GM12878 (cell line): ENCODE results near the gene APLP1. TPM values are rescaled to one million over a fixed set of nuclear protein-coding genes. Genes with fewer than 3 reads are reported as not detected.

Experiments used
- ATAC-seq: fragments of 200-7000 bp; cut with Tn5 transposase; 3 replicates; pipeline ENCODE4 v1.9.1; 2020; ENCODE audit warnings: mild to moderate bottlenecking, moderate library complexity
- BruUV-seq: library from RNA; stranded (reverse); fragments of 400-500 nt; replicated peaks from 2 replicates; lab custom pipeline; 2021; lab: Mats Ljungman, UMichigan
- CTCF ChIA-PET: fragments of 300-600 bp; sonication (Branson Sonifier 250); formaldehyde crosslinking; extraction: SDS; loops from one replicate; lab custom pipeline; 2021; ENCODE audit warnings: inconsistent platforms; lab: Yijun Ruan, JAX
- POLR2A ChIA-PET: fragments of 350-600 bp; formaldehyde crosslinking; extraction: SDS; loops from one replicate; lab custom pipeline; 2021; ENCODE audit warnings: inconsistent platforms; lab: Charles Lee
- RAD21 ChIA-PET: fragments of 300-600 bp; sonication (Branson Sonifier 250); formaldehyde crosslinking; loops from one replicate; lab custom pipeline; 2023; ENCODE audit warnings: antibody characterized with exemption; ENCODE audit not compliant: unreplicated experiment; lab: Charles Lee
- SMC1A ChIA-PET: fragments of 300-600 bp; sonication (Branson Sonifier 250); formaldehyde crosslinking; loops from one replicate; lab custom pipeline; 2023; ENCODE audit not compliant: unreplicated experiment, uncharacterized antibody; lab: Charles Lee
- DNase-seq: peaks from one replicate; pipeline ENCODE4 v3.0.0-alpha.2; 2011; ENCODE audit warnings: low read depth, low spot score
- FAIRE-seq: peaks from 3 replicates; lab custom pipeline; 2011; peaks lifted over from hg19 to GRCh38; lab: Jason Lieb, UNC
- H2AFZ ChIP-seq: 2 replicates; pipeline ENCODE4 v1.6.0; 2011; ENCODE audit warnings: low read depth, low read length, control low read depth; ENCODE audit not compliant: control insufficient read depth
- H3K27ac ChIP-seq: 2 replicates; pipeline ENCODE4 v1.5.1; 2011; ENCODE audit warnings: control low read depth; ENCODE audit not compliant: control insufficient read depth, insufficient read depth
- H3K27me3 ChIP-seq, 2 experiments: replicated peaks in 1 of 2; 2 replicates each; pipeline versions ENCODE4 v1.6.0 to v1.6.1; 2011; ENCODE audit warnings: low read length in 1 of 2; ENCODE audit not compliant: control insufficient read depth in 2 of 2, insufficient read depth in 2 of 2
- H3K36me3 ChIP-seq, 2 experiments: 2 replicates each; pipeline ENCODE4 v1.5.1; 2011; ENCODE audit warnings: low read length in 1 of 2; ENCODE audit not compliant: control insufficient read depth in 2 of 2, insufficient read depth in 2 of 2
- H3K4me1 ChIP-seq: 2 replicates; pipeline ENCODE4 v1.6.1; 2011; ENCODE audit warnings: mild to moderate bottlenecking, low read length, moderate library complexity, mixed read lengths; ENCODE audit not compliant: control insufficient read depth, insufficient read depth
- H3K4me2 ChIP-seq: 2 replicates; pipeline ENCODE4 v1.6.0; 2011; ENCODE audit warnings: control low read depth; ENCODE audit not compliant: control insufficient read depth, insufficient read depth
- H3K4me3 ChIP-seq: fragments of 200-600 bp; sonication (generic); 2 replicates; pipeline ENCODE4 v1.5.1; 2016
- H3K79me2 ChIP-seq: 2 replicates; pipeline ENCODE4 v1.6.0; 2011; ENCODE audit warnings: low read length; ENCODE audit not compliant: control insufficient read depth, insufficient read depth
- H3K9ac ChIP-seq: 2 replicates; pipeline ENCODE4 v1.8.0; 2011; ENCODE audit warnings: low read length, control low read depth, mixed read lengths; ENCODE audit not compliant: control insufficient read depth, insufficient read depth
- H3K9me3 ChIP-seq: replicated peaks from 3 replicates; pipeline ENCODE4 v1.5.1; 2011; ENCODE audit warnings: mild to moderate bottlenecking, low read length; ENCODE audit not compliant: control insufficient read depth, insufficient read depth
- H4K20me1 ChIP-seq: 2 replicates; pipeline ENCODE4 v1.6.0; 2011; ENCODE audit not compliant: control insufficient read depth, insufficient read depth
- BRCA1 ChIP-seq: IDR thresholded peaks from 2 replicates; pipeline ENCODE4 v1.6.1; 2011; ENCODE audit warnings: low read depth, low read length, improper control_type of control experiment
- ESRRA ChIP-seq: IDR thresholded peaks from 2 replicates; pipeline ENCODE4 v1.6.1; 2012; ENCODE audit warnings: mild to moderate bottlenecking, low read length, improper control_type of control experiment
- EZH2 ChIP-seq: IDR thresholded peaks from 2 replicates; pipeline ENCODE4 v1.6.1; 2012; ENCODE audit warnings: low read depth, mild to moderate bottlenecking, control low read depth, inconsistent platforms, low read length, borderline replicate concordance; ENCODE audit not compliant: control insufficient read depth
- HDAC2 ChIP-seq: fragments of 200-600 bp; sonication (generic); IDR thresholded peaks from 2 replicates; pipeline ENCODE4 v1.6.1; 2017
- KDM1A ChIP-seq: fragments of 200-600 bp; sonication (generic); IDR thresholded peaks from 2 replicates; pipeline ENCODE4 v1.6.1; 2016; ENCODE audit warnings: borderline replicate concordance
- RFX5 ChIP-seq: IDR thresholded peaks from 2 replicates; pipeline ENCODE4 v1.6.1; 2011; ENCODE audit warnings: low read depth, low read length, improper control_type of control experiment
- SIX5 ChIP-seq: IDR thresholded peaks from 2 replicates; pipeline ENCODE4 v1.6.1; 2011; ENCODE audit warnings: mild to moderate bottlenecking, low read depth, low read length, moderate library complexity; ENCODE audit not compliant: severe bottlenecking
- WGBS: methylation state at CpG from one replicate; pipeline ENCODE4 v1.1.6; 2016; ENCODE audit warnings: low lambda C conversion rate; ENCODE audit not compliant: insufficient replicate concordance, insufficient coverage; ENCODE audit errors: missing lambda C conversion rate; 5-methylcytosine and 5-hydroxymethylcytosine counted together
- in situ Hi-C: fragments of 300-500 bp; cut with MboI; formaldehyde crosslinking; loops from 9 replicates; pipeline ENCODE4 v1.14.3; 2018; ENCODE audit warnings: mixed read lengths
- intact Hi-C: fragments of 100-400 bp; cut with micrococcal nuclease; formaldehyde crosslinking; loops from one replicate; pipeline ENCODE4 v1.14.2; 2022; ENCODE audit not compliant: unreplicated experiment
- polyA plus RNA-seq, 11 experiments: library from polyadenylated mRNA; depleted of rRNA in 4 of 11; unstranded in 6 of 11; stranded (reverse) in 5 of 11; fragments of >200 nt; fragmentation: Nextera tagmentation in 4 of 11; fragmentation: Illumina TruSeq in 1 of 11; extraction: Ambion mirVana in 4 of 11; extraction: Trizol in 1 of 11; gene quantifications; 1 replicate in 1 of 11; 2 replicates in 10 of 11; pipeline versions ENCODE4 v1.2.1 to v1.2.3, GENCODE V29; 2011 to 2016; ENCODE audit warnings: inconsistent platforms in 2 of 11, missing spikeins in 2 of 11, low read depth in 1 of 11
- total RNA-seq, 4 experiments: library from RNA; depleted of rRNA in 3 of 4; stranded (reverse); fragments of >200 nt in 3 of 4; fragmentation: Illumina TruSeq in 1 of 4; extraction: Trizol in 1 of 4; gene quantifications; 2 replicates each; pipeline versions ENCODE4 v1.2.1 to v1.2.3, GENCODE V29; 2013 to 2021
- TF ChIP-seq, protein P1 (sequence below): fragments of 450-650 bp; IDR thresholded peaks from 2 replicates; pipeline ENCODE4 v1.6.1; 2016; ENCODE audit warnings: mild to moderate bottlenecking
- TF ChIP-seq, protein P2 (sequence below): fragments of 450-650 bp; conservative IDR thresholded peaks from 2 replicates; pipeline ENCODE4 v1.6.1; 2017; ENCODE audit warnings: mild to moderate bottlenecking, moderate library complexity
- TF ChIP-seq, protein P3 (sequence below): IDR thresholded peaks from 2 replicates; pipeline ENCODE4 v1.6.1; 2011; ENCODE audit warnings: mild to moderate bottlenecking, low read depth, low read length, moderate library complexity; ENCODE audit not compliant: insufficient replicate concordance
- TF ChIP-seq, protein P4 (sequence below): fragments of 150-350 bp; IDR thresholded peaks from 2 replicates; pipeline ENCODE4 v1.6.1; 2014; ENCODE audit warnings: mild to moderate bottlenecking, low read depth, low read length

APLP1 gene
- total and polyA plus RNA-seq, 10 of the 15 experiments (the other 5 are each of a cell fraction or from before 2014, with no cell fraction given) = 0.07 to 2.2 (median 0.91) TPM; not detected in 1

DNA sequence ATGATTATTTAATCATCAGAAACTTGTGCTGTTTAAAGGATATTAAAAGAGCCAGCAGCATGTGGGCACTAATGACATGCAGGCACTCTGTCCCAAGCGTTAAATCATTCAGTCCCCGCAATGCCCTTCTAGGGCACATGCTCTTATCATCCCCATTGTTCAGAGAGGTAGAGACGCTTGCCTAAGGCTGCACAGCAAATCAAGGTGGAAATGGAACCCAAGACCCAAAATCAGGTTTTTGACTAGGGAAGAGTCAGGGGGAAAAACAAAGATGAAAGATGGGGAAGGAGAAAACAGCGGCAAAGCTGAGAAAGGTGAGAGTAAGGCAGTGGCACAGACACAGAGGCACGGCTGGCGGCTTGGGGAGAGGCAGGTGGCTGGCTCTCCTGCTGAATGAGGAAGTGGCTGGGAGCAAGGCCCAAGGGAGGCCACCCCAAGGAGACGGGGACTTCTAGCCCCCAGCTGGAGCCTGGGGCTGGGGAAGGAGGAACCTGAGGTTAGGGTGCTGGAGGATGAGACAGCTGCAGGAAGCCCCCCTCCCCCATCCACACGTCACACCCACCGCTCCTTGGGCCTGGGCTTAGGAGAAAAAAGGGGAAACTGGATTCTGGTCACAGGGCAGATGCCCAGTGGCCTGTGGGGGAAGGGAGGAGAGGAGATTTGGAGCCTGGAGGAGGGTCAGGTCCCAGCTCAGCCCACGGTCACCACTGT is 40.8 kb downstream of the APLP1 start:
- ChIA-PET SMC1A (interaction anchor here (0.6 to 1.5 kb wide), 4 partner anchors 8 to 71 kb away, joined by 3 to 4 read pairs (median 3); no protein-coding TSS in a partner anchor), CTCF (interaction anchor here (0.9 to 1.7 kb wide), 4 partner anchors 22 to 360 kb away, joined by 3 to 7 read pairs (median 4); partner anchors contain the start of gene ALKBH6), RAD21 (interaction anchor here (1.0 to 1.7 kb wide), 4 partner anchors 9 to 165 kb away, joined by 4 to 10 read pairs (median 5); partner anchors contain the start of gene NFKBID), POLR2A (interaction anchor here (0.7 to 1.3 kb wide), 4 partner anchors 9 to 26 kb away, joined by 3 to 6 read pairs (median 3); partner anchors contain the start of gene NFKBID)
- Histone ChIP-seq H3K9ac (peak overlapping the region; percentile 67), H3K27ac (peak overlapping the region; percentile 88), H3K4me2 (peak overlapping the region; percentile 84), H3K9me3 (no peaks in the 10 kb centered on the region), H3K27me3 (no peaks in the 10 kb centered on the region), H3K36me3 (no peaks in the 10 kb centered on the region), H3K4me3 (no peak overlapping the region), H4K20me1 (no peaks in the 10 kb centered on the region), H3K79me2 (no peaks in the 10 kb centered on the region), H2AFZ (peak overlapping the region; percentile 89), H3K4me1 (peaks cover 55% of the 10 kb centered on the region)
- FAIRE-seq (no peak), ATAC-seq (peak; percentile 78), DNase-seq (no peak)
- intact Hi-C loops (no loop called here), in situ Hi-C loops (loop anchor here (10.0 kb wide), 1 partner anchor 574 kb away; no protein-coding TSS in a partner anchor)
- BruUV-seq = no TSS peak
- WGBS = 44% methylated on average over 10 of the region's 10 CpGs
- TF ChIP-seq, protein P1, sequence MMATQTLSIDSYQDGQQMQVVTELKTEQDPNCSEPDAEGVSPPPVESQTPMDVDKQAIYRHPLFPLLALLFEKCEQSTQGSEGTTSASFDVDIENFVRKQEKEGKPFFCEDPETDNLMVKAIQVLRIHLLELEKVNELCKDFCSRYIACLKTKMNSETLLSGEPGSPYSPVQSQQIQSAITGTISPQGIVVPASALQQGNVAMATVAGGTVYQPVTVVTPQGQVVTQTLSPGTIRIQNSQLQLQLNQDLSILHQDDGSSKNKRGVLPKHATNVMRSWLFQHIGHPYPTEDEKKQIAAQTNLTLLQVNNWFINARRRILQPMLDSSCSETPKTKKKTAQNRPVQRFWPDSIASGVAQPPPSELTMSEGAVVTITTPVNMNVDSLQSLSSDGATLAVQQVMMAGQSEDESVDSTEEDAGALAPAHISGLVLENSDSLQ = peak; percentile 9; the same call in 1 of the 2 replicates
- TF ChIP-seq SIX5 = no peak
- TF ChIP-seq, protein P2, sequence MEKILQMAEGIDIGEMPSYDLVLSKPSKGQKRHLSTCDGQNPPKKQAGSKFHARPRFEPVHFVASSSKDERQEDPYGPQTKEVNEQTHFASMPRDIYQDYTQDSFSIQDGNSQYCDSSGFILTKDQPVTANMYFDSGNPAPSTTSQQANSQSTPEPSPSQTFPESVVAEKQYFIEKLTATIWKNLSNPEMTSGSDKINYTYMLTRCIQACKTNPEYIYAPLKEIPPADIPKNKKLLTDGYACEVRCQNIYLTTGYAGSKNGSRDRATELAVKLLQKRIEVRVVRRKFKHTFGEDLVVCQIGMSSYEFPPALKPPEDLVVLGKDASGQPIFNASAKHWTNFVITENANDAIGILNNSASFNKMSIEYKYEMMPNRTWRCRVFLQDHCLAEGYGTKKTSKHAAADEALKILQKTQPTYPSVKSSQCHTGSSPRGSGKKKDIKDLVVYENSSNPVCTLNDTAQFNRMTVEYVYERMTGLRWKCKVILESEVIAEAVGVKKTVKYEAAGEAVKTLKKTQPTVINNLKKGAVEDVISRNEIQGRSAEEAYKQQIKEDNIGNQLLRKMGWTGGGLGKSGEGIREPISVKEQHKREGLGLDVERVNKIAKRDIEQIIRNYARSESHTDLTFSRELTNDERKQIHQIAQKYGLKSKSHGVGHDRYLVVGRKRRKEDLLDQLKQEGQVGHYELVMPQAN = no peak; the same call in 1 of the 2 replicates
- TF ChIP-seq, protein P3, sequence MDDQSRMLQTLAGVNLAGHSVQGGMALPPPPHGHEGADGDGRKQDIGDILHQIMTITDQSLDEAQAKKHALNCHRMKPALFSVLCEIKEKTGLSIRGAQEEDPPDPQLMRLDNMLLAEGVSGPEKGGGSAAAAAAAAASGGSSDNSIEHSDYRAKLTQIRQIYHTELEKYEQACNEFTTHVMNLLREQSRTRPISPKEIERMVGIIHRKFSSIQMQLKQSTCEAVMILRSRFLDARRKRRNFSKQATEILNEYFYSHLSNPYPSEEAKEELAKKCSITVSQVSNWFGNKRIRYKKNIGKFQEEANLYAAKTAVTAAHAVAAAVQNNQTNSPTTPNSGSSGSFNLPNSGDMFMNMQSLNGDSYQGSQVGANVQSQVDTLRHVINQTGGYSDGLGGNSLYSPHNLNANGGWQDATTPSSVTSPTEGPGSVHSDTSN = peak; percentile 29
- no peak for TF ChIP-seq HDAC2
- no peak for TF ChIP-seq KDM1A
- TF ChIP-seq EZH2 = no peak
- no peak for TF ChIP-seq BRCA1
- no peak for TF ChIP-seq ESRRA
- TF ChIP-seq, protein P4, sequence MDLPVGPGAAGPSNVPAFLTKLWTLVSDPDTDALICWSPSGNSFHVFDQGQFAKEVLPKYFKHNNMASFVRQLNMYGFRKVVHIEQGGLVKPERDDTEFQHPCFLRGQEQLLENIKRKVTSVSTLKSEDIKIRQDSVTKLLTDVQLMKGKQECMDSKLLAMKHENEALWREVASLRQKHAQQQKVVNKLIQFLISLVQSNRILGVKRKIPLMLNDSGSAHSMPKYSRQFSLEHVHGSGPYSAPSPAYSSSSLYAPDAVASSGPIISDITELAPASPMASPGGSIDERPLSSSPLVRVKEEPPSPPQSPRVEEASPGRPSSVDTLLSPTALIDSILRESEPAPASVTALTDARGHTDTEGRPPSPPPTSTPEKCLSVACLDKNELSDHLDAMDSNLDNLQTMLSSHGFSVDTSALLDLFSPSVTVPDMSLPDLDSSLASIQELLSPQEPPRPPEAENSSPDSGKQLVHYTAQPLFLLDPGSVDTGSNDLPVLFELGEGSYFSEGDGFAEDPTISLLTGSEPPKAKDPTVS = no peak
- no peak for TF ChIP-seq RFX5
